ENCODE data around the gene TBC1D9.

The TBC1D9 gene

DNA sequence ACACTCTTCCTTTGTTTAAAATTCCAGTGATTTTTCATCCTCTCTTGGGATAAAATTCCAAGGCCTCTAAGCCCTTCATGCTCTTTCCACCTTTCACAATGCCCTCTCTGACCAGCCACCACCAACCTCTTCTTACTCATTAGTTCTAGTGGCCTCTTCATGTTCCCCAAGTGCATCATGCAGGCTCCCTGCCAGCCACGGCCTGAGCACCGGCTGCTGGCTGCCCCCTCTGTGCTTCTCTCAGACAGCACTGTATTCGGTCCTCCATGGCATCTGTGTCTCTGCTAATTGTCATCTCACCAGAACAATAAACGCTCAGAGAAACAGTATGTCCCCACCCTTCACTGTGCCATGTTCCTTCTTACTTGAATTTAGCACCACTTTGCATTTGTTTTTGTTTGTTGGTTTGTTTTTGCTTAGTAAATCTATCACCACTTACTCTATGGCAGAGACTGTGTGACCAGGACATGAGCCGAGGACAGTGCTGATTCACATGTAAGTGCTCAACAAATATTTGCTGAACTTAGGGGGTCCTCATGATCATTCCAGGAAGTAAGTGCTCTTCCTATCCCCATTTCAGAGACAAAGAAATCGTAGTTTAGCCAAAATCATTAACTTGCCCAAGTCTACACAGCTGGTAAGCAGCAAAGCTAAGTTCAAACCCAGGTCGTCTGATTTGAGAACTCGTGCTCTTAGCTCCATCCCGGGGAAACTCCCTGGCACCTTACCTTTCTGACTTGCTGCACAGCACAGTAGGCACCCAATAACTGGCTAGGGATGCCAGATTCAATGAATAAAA, 110.4 kb downstream of the TBC1D9 start:
- H3K4me3 ChIP-seq (ENCODE audit: low read depth, low read length): no peak overlapping the region
- TF ChIP-seq, protein P1, sequence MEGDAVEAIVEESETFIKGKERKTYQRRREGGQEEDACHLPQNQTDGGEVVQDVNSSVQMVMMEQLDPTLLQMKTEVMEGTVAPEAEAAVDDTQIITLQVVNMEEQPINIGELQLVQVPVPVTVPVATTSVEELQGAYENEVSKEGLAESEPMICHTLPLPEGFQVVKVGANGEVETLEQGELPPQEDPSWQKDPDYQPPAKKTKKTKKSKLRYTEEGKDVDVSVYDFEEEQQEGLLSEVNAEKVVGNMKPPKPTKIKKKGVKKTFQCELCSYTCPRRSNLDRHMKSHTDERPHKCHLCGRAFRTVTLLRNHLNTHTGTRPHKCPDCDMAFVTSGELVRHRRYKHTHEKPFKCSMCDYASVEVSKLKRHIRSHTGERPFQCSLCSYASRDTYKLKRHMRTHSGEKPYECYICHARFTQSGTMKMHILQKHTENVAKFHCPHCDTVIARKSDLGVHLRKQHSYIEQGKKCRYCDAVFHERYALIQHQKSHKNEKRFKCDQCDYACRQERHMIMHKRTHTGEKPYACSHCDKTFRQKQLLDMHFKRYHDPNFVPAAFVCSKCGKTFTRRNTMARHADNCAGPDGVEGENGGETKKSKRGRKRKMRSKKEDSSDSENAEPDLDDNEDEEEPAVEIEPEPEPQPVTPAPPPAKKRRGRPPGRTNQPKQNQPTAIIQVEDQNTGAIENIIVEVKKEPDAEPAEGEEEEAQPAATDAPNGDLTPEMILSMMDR (IDR thresholded peaks at IDR 0.05; ENCODE audit: low read depth, low read length): no peak

DNA sequence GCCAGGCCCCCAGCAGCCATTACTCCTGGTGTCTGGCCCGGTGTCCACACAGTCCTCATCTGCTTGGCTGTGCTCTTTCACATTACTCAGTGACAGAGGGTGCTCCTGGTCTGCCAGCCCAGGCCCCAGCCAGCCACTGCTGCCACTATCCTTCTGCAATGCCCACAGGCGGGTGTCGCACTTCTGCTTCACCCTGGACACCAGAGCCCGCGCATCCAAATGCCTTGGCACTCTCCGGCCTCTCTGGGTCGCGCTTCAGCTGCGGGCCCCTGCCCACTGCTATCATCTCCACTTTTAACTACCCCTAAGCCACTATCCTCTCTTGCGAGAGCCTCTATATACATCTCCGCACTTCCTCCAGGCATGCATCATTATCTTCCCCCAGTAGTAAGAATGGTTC, 111.0 kb downstream of the TBC1D9 start:
- TF ChIP-seq, protein P1 (IDR thresholded peaks at IDR 0.05; ENCODE audit: low read depth, low read length): no peak
- no peak overlapping the region for H3K4me3 ChIP-seq (ENCODE audit: low read depth, low read length)

DNA sequence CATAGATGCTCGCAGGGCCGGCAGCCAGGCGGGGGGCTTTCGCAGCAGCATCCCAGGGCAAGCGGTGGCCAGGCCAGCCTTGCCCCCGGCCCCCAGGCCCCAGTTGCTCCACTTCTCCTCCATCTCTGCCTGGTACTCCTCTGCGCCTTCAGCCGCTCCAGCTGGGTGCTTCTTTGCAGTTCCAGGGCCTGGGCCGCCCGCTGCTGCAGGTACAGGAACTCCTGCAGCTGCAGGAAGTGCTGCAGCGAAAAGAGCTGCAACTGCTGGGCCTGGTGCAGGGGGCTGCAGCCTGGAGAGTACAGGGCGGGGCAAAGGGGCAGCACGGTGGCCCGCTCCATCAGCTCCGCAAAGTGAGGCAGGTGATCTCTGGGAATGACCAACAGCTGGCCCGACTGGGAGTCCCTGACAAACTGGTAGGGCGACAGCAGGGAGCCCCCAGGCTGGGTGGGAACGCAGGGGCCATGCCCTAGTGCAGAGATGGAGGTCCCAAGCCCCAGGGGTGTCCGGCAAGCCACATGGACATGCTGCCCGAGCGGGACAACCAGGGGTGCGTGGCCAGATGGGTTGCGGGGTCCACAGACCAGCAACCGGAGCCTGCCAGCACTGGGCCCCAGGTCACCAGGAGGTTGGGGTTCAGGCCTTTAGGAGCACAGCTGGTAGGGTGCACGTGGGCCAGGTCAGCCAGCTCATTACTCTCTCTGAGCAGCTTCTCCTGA, 111.6 kb downstream of the TBC1D9 start:
- no peak overlapping the region for H3K4me3 ChIP-seq (ENCODE audit: low read depth, low read length)
- TF ChIP-seq, protein P1 (IDR thresholded peaks at IDR 0.05; ENCODE audit: low read depth, low read length): no peak

DNA sequence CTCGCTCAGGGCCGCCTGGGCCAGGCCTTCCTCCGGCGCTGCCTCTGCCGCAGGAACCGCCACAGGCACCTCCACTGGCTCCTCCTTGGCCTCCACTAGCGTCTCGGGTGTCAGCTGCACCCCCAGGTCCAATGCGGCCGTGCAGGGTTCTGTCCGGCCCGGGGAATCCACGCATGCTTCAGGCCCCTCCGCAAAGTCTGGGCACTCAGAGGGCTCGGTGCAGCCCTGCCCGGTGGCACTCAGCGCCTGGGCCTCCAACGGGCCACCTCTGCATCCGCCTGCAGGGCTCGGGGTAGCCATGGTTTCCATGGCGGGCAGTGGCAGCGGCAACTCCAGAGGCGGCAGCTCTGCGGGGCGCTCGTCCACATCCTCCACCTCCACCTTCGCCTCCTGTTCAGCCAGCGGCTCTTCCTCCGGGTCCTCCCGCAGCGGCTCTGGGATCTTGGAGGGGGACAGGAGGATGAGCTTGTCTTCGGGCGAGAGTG, 112.6 kb downstream of the TBC1D9 start:
- TF ChIP-seq, protein P1 (IDR thresholded peaks at IDR 0.05; ENCODE audit: low read depth, low read length): no peak
- no peak overlapping the region for H3K4me3 ChIP-seq (ENCODE audit: low read depth, low read length)

DNA sequence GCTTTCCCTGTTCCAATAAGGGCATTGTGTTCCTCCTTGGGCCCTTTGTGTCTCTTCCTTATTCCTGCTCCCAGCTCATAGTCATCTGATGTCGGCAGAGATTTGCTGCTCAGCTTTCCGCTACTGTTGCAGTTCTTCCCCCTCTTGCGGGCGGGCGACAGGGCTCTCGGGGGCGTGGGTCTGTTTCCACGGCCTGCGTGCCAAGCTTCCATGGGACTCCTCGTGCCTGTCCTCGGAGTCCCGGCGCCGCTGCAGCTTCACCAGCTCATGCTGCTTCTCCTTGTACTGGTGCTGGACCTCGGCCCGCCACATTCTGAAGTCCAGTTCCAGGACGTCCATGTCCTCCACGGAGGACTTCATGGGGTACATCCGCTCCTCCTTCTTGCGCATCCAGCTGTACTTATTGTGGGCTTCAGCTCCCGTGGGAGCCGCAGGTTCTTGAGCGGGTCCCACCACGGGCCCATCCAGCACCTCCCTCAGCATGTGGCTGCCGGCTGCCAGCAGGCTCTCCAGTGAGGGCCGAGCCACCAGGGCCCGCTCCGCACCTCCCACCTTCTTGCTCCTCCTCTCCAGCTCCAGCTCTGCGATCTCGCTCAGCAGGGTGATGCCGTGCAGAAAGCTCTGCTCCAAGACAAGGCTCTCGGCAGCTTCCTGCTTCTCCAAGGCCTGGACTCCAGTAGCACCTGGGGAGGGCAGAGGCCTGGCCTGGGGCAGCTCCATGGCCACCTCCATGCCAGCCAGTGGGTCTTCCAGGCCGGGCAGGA, 113.3 kb downstream of the TBC1D9 start:
- no peak overlapping the region for H3K4me3 ChIP-seq (ENCODE audit: low read depth, low read length)
- TF ChIP-seq, protein P1 (IDR thresholded peaks at IDR 0.05; ENCODE audit: low read depth, low read length): no peak

DNA sequence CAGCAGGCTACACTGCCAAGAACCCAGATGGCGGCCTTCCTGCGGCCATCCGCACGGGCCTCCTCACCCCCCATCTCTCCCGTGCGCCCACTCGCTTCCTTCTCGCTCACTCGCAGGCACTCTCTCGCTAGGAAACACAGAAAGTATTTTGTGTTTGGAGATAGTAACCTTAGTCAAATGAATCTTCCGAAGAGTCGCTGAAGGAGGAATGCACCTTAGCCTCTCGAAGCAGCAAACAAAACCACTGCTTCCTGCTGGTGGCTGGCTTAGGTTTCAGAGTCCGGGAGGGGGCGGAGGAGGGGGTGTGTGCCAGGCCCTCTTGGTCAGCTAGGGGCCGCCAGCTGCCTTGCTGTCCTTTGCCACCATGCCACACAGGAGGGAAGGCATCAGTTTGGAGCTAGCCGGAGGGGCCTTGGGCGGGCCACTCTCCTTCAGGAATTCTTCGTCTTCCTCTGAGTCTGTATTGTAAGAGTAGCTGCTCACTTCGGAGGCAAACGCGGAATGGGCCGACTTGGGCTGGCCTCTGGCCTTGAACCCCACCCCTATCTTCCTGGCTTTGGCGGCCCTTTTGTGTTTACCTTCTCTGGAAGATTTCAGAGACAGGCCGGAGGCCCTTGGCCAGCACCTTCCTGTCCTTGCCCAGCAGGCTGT, 114.3 kb downstream of the TBC1D9 start:
- TF ChIP-seq, protein P1 (IDR thresholded peaks at IDR 0.05; ENCODE audit: low read depth, low read length): no peak
- no peak overlapping the region for H3K4me3 ChIP-seq (ENCODE audit: low read depth, low read length)

All from WI38 (cell line).